Tibial artery (tissue), 4 donors: ENCODE results near the gene ZFP36.
A peak's percentile ranks its signal among the peaks of the same experiment; 100 is the strongest.

Experiments
- DNase-seq, 2 donors: peaks; one replicate each; pipeline ENCODE4 v3.0.0-alpha.2; 2019
- H3K27ac ChIP-seq, 2 donors: fragments of 200-600 bp; sonication (generic) in 1 of 2; 1 replicate in 1 of 2; 2 replicates in 1 of 2; pipeline ENCODE4 v1.5.1; 2018 to 2019; ENCODE audit warnings: mild to moderate bottlenecking in 1 of 2
- H3K27me3 ChIP-seq, 2 donors: fragments of 200-600 bp; sonication (generic) in 1 of 2; one replicate each; pipeline versions ENCODE4 v1.5.1 to v1.6.0; 2016 to 2019
- H3K36me3 ChIP-seq, 3 donors: fragments of 200-600 bp; sonication (generic) in 2 of 3; one replicate each; pipeline ENCODE4 v1.5.1; 2016 to 2019; ENCODE audit warnings: mild to moderate bottlenecking in 2 of 3
- H3K4me1 ChIP-seq, 4 donors: fragments of 200-600 bp; sonication (generic) in 2 of 4; 1 replicate in 3 of 4; 2 replicates in 1 of 4; pipeline ENCODE4 v1.5.1; 2016 to 2019
- H3K4me3 ChIP-seq, 2 donors: fragments of 200-600 bp; sonication (generic) in 1 of 2; 1 replicate in 1 of 2; 2 replicates in 1 of 2; pipeline ENCODE4 v1.5.1; 2018 to 2019; ENCODE audit warnings: mild to moderate bottlenecking in 2 of 2
- H3K9me3 ChIP-seq, 3 donors: fragments of 200-600 bp; sonication (generic) in 1 of 3; one replicate each; pipeline ENCODE4 v1.5.1; 2016 to 2019
- CTCF ChIP-seq, 2 experiments: fragments of 200-600 bp in 1 of 2; fragments of 450-650 bp in 1 of 2; IDR thresholded peaks; one replicate each; pipeline ENCODE4 v1.5.1; 2017 to 2019; ENCODE audit warnings: antibody characterized with exemption in 2 of 2, mild to moderate bottlenecking in 1 of 2, moderate library complexity in 1 of 2
- intact Hi-C: fragments of 100-400 bp; cut with DNase I; formaldehyde crosslinking; loops from one replicate; pipeline ENCODE4 v1.15.0; 2023; ENCODE audit warnings: low total_unique reads

ZFP36 gene

GRCh38 chr19:39390751-39391437, 15.8 kb upstream of the ZFP36 start, which contains the start of the genes MED29 and PAF1:
Gene MED29 (plus strand): TSS chr19:39391378. CDS start chr19:39391423, 45 bp downstream.
Gene PAF1 (minus strand): TSS chr19:39391106. CDS start chr19:39390864, 242 bp downstream.
- H3K9me3 ChIP-seq: no peaks in the 10 kb centered on the region
- peak within 1 kb of the TSS; percentile 96 to 98 for H3K27ac ChIP-seq
- intact Hi-C loops: no loop called here
- TF ChIP-seq CTCF (IDR thresholded peaks at IDR 0.05): peak in 1 of 2 experiments; percentile 25
- DNase-seq: peak; percentile 98 to 99
- H3K27me3 ChIP-seq: no peaks in the 10 kb centered on the region
- peak within 1 kb of the TSS; percentile 72 to 85 for H3K4me3 ChIP-seq
- peaks cover 18 to 64% (median 60%) of the 10 kb centered on the region in 3 donors for H3K36me3 ChIP-seq
- H3K4me1 ChIP-seq: peaks cover 0 to 33% (median 23%) of the 10 kb centered on the region in 4 donors

GRCh38 chr19:39397360-39398296, 9.0 kb upstream of the ZFP36 start:
- peaks cover 6 to 37% (median 30%) of the 10 kb centered on the region in 4 donors for H3K4me1 ChIP-seq
- H3K9me3 ChIP-seq: no peaks in the 10 kb centered on the region
- peaks cover 0 to 47% (median 39%) of the 10 kb centered on the region in 3 donors for H3K36me3 ChIP-seq
- DNase-seq: peak; percentile 91 to 93
- peak overlapping the region; percentile 99 to 100 for H3K27ac ChIP-seq
- intact Hi-C loops: no loop called here
- TF ChIP-seq CTCF (IDR thresholded peaks at IDR 0.05): peak; percentile 98
- H3K27me3 ChIP-seq: no peaks in the 10 kb centered on the region
- H3K4me3 ChIP-seq: peak overlapping the region in 1 of 2 donors; percentile 5

- Histone ChIP-seq H3K4me3 (peak overlapping the region in 1 of 2 donors; percentile 5), H3K27me3 (no peaks in the 10 kb centered on the region), H3K4me1 (peaks cover 6 to 40% (median 32%) of the 10 kb centered on the region in 4 donors), H3K27ac (peak overlapping the region; percentile 99 to 100), H3K36me3 (peaks cover 0 to 46% (median 36%) of the 10 kb centered on the region in 3 donors), H3K9me3 (no peaks in the 10 kb centered on the region)
- intact Hi-C loops: no loop called here
- no peak for TF ChIP-seq CTCF (IDR thresholded peaks at IDR 0.05)
- DNase-seq: peak; percentile 86 to 90
These were observed 8.3 kb upstream of the ZFP36 start for GRCh38 chr19:39398297-39398864.

GRCh38 chr19:39399668-39400050, 7.0 kb upstream of the ZFP36 start:
- peaks cover 6 to 47% (median 37%) of the 10 kb centered on the region in 4 donors for H3K4me1 ChIP-seq
- no peak for DNase-seq
- intact Hi-C loops: no loop called here
- H3K27ac ChIP-seq: peak overlapping the region; percentile 99 to 100
- H3K4me3 ChIP-seq: no peak overlapping the region
- no peaks in the 10 kb centered on the region for H3K9me3 ChIP-seq
- TF ChIP-seq CTCF (IDR thresholded peaks at IDR 0.05): no peak
- H3K36me3 ChIP-seq: peaks cover 0 to 34% (median 23%) of the 10 kb centered on the region in 3 donors
- no peaks in the 10 kb centered on the region for H3K27me3 ChIP-seq

- intact Hi-C loops: no loop called here
- peak overlapping the region; percentile 99 to 100 for H3K27ac ChIP-seq
- H3K27me3 ChIP-seq: no peaks in the 10 kb centered on the region
- H3K4me3 ChIP-seq: no peak overlapping the region
- TF ChIP-seq CTCF (IDR thresholded peaks at IDR 0.05): no peak
- no peaks in the 10 kb centered on the region for H3K9me3 ChIP-seq
- DNase-seq: no peak
- H3K36me3 ChIP-seq: peaks cover 0 to 30% (median 19%) of the 10 kb centered on the region in 3 donors
- peaks cover 6 to 51% (median 38%) of the 10 kb centered on the region in 4 donors for H3K4me1 ChIP-seq
These were observed 6.6 kb upstream of the ZFP36 start for GRCh38 chr19:39400061-39400460.
